ENCODE measurements around the gene ZNF598.
"Not testable (repeated sequence)": the region's sequence is repeated elsewhere in the genome, so short reads cannot be mapped to it uniquely, and the experiment has no call there.

The ZNF598 gene

DNA sequence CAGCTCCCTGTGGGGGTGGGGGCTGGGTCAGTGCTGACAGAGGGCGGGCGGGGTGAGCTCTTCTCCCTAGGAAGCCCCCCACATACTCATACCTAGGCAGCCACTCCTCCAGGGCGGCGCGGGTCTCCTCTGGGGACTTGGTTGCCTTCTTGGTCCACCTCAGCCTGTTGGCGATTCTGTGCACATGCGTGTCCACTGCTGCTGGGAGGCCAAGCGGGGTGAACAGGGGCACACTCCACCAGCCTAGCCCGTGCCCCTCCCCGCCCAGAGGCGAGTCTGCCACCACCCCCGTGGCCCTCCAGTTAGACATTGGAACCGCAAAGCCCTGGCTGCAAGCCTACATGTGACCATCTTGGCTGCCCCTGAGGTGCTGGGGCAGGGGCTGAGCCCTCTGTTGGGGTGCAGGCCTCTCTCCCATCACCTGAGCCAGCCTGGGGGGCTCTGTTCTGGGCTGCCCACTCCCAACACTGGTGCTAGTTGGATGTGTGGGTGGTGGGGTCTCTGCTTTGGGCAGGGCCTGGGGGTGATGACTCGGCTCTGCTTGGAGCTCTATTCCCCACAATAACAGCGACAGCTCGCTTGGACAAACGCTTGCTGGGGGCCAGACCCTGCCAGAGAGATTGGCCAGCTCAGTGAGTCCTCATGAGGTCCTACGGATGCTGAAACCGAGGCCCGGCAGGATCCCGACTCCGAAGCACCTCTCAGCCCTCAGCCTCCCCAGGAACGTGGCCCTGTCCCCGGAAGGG is 30.6 kb upstream of the ZNF598 start:
- no peak for DNase-seq

DNA sequence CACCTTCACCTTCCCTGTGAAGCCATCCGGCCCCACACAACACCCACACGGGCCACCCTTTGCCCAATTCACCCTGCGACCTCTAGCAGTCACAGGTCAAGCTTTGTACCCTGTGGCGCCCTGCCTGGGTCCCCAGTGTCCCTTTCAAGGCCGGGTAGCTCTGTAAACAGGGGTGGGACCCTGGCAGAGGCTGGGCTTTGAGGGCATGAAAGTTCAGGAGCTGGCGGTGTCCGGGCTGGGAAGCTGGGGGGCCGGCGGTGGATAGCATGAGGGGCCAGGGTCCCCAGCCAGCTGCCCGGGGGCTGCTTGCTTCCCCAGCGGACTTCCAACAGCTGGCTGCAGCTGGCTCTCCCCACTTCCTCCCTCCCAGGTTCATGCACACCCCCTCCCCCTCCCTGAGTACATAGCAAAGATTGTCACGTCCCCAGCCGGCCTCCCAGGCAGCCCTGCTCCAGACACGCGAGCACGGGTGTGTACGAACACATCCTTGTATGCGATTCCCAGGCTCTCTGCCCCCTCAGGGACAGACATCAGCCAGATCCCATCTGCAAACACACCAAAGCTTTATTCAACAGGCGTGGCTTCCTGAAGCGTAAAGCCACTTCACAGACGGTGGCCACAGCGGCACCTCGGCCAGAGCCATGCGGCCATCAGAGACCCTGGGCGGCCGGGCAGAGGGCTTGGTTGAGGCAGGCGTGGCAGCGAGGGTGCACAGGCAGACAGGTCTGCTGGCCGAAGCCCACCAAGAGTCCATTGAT is 29.8 kb upstream of the ZNF598 start:
- no peak for DNase-seq

DNA sequence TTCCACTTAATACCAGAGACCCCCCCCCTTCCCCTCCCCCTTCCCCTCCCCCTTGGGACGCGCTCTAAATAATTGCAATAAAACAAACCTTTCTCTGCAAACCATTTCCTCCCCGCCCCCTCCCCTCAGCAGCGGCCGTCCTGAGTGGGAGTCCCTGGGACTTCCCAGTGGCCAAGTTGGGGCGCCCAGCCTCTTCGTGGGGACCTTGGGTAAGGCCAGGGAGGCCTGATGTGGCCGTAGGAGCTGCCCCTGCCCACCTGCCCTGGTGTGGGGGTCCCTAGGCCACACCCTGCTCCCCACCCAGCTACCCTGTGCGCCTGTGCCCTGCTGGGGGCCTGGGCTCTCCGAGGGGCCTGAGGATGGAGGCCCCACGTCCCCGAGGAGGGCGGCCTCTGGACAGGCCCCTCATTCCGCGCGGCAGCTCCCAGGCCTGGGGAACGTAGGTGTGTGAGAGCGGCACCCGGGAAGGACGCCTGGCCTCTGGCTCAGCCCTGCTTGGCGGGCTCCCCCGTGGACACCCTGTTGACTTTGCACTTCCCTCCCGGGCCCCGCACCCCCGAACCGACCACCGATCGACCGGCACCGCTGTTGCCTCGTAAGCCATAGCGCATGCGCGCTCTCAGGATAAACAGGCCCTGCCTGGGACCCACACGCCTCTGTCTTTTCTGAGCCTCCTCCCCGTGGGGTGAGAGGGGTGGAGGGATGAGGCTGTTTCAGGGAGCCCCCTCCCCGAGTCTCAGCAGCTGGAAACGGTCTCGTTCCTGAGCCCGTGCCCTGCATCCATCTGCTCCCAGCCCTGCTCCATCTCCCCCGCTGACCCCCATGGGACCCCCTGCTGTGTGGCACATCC is 29.0 kb upstream of the ZNF598 start:
- DNase-seq = no peak

DNA sequence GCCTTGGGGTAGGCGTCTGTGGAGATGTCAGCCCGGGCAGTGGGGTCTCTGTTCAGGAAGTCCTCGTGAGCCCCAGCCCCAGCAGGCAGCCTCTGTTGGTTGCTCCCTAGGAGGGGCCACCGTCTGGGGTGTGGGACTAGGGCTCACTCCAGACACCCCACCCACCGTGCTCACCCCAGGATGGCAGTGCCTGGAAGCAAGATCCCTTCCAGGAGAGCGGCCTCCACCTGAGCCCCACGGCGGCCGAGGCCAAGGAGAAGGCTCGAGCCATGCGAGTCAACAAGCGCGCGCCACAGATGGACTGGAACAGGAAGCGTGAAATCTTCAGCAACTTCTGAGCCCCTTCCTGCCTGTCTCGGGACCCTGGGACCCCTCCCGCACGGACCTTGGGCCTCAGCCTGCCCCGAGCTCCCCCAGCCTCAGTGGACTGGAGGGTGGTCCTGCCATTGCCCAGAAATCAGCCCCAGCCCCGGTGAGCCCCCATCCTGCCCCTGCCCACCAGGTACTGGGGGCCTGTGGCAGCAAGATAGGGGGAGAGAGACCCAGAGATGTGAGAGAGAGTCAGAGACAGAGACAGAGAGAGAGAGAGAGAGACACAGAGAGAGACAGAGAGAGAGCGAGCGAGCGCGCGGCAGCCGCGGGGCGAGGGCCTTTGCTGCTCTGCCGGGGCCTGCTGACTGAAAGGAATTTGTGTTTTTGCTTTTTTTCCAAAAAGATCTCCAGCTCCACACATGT is 28.2 kb upstream of the ZNF598 start:
- DNase-seq = no peak

DNA sequence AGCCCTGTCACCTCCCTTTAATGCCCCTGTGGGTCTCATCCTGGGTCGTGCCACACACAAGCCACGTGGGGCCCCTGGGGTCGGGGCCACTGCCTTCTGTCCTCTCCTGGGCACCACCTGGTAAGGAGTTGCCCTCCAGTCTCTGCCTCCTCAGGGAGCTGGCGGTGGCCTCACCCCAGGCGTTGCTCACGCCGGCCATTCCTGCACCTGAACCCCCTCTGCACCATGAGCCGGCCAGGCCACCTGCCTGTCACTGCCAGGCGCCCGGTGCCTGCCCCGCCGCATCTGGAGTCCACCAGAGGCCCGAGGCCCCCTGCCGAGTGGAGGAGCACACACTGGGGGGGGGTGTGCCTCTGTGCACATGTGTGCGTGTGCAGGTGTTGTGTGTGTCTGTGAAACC is 27.5 kb upstream of the ZNF598 start:
- no peak for DNase-seq

GRCh38 chr16:2036200-2036966 is 26.8 kb upstream of the ZNF598 start:
- DNase-seq = no peak

- no peak for DNase-seq
These were observed 26.0 kb upstream of the ZNF598 start for GRCh38 chr16:2035431-2036199.

DNA sequence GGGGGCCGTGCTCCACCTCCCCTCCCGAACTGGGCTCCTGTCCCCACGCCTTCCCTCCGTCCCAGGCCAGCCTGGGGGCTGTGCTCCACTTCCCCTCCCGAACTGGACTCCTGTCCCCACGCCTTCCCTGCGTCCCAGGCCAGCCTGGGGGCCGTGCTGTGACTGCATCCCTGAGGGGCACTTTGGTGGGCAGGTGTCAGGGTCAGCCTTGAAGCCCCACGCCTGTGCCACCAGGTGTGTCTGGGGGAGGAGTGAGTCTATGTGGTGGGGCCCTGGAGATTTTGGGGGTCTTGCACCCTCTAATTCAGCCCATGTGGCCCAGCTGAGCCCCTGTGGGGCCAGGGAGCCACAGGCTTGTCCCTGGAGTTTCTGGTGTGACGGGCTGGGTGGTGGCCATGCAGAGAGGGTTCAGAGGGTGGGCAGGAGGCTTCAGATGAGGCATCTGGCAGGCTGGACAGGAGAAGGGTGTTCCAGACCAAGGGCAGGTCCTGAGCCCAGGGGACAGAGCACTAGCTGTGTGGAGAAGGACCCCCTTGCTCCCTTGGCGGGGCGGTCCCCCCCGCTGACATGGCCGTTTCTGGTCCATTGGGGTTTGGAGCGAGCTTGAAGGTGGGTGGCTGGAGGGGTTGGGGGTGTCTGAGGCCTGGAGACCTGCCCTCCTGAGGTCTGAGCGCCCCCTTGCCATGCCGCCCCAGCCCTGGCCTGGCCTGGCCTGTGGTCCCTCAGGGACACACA is 25.2 kb upstream of the ZNF598 start:
- no peak for DNase-seq

GRCh38 chr16:2033909-2034695 is 24.5 kb upstream of the ZNF598 start:
- not testable (repeated sequence) for DNase-seq

DNA sequence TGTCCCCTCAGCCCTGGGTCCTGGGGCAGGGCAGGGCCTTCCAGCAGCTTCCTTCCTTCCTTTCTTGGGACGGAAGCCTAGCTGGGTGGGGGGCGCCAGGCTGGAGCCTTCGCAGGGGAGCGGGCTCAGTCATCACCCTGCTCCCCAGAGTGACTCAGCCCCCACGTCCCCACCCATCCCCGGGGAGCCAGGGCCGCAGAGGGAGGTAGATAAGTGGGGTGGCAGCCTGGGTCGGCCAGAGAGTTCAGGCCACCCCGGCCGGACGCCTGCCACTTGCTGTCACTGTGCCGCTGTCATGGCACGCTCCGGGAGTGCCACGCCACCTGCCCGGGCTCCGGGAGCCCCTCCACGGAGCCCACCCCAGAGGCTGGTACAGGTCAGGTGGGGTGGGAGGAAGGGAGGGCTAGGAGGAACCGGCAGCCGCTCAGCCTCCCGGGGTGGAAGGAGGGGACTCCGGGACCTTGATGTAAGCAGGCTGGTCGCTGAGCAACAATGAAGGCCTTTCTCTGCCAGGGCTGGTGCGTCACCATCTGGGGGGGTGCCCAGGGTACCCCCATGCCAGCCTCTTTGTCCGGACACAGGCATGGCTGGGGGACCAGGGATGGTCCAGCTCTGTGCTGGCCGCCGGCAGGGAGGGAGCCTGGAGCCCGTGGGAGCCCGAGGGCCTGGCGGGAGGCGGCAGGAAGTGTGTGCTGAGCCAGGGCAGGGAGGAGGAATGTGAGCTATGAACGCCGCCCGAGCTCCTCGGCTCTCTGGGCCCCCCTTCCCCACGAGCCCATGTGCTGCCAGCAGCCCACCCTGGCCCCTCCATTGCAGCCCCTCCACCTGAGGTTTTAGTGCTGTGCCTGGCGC is 23.7 kb upstream of the ZNF598 start:
- no peak for DNase-seq

GRCh38 chr16:2032285-2033056 is 22.9 kb upstream of the ZNF598 start:
- DNase-seq = no peak

- no peak for DNase-seq
These were observed 21.5 kb upstream of the ZNF598 start for GRCh38 chr16:2031081-2031577.

DNA sequence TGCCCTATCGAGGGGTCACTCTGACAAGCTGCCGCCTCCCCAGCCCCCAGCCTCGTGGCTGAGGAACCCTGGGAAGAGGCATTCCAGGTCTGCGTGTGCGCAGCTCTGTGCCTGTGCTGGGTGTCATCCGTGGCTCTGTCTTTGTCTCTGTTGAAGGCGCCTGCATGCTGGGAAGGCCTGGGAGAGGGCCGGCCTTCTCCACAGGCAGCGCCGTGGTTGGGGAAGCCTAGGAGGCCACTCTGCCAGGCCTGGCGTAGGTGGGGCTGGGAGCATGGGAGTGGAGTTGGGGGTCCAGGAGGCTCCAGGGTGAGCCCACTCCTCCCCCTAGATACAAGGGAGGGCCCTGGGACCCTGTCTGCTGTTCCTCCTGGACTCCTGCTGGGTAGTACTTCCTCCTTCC is 20.4 kb upstream of the ZNF598 start:
- no peak for DNase-seq

- no peak for DNase-seq
These were observed 19.7 kb upstream of the ZNF598 start for GRCh38 chr16:2029350-2029749.

- no peak for DNase-seq
These were observed 19.1 kb upstream of the ZNF598 start for GRCh38 chr16:2028620-2029220.

- no peak for DNase-seq
These were observed 18.5 kb upstream of the ZNF598 start for GRCh38 chr16:2028146-2028545.

All from activated T-cell treated with anti-CD3 and anti-CD28 coated beads, Interleukin-2, amount 50 U/mL, for 48 hours (primary cell).